GM12874 (cell line): ENCODE results near the gene ZGPAT.

Experiments used
- CTCF ChIP-seq: IDR thresholded peaks from 2 replicates; pipeline ENCODE4 v1.5.1; 2011; ENCODE audit warnings: low read depth, mild to moderate bottlenecking, control low read depth, low read length, moderate library complexity; ENCODE audit not compliant: insufficient read depth

ZGPAT gene

GRCh38 chr20:63673951-63674350 is 33.9 kb upstream of the ZGPAT start:
- no peak for TF ChIP-seq CTCF

GRCh38 chr20:63675681-63676368 is 32.0 kb upstream of the ZGPAT start:
- no peak for TF ChIP-seq CTCF

DNA sequence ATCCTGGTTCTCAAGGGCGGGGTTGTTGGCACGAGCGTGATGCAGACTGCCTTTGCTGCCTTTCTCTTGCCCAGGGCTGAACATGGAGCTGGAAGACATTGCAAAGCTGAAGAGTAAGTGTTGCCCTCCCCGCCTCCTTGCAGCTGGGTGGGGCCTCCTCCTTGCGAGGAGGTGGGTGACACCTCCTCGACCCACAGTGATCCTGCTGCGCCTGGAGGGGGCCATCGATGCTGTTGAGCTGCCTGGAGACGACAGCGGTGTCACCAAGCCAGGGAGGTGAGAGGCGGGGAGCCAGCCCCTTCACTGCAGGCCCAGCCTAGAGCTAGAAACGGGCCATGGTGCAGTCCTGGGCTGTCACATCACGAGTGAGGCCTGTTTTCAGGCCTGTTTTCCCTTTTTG is 29.8 kb upstream of the ZGPAT start:
- TF ChIP-seq CTCF: no peak

DNA sequence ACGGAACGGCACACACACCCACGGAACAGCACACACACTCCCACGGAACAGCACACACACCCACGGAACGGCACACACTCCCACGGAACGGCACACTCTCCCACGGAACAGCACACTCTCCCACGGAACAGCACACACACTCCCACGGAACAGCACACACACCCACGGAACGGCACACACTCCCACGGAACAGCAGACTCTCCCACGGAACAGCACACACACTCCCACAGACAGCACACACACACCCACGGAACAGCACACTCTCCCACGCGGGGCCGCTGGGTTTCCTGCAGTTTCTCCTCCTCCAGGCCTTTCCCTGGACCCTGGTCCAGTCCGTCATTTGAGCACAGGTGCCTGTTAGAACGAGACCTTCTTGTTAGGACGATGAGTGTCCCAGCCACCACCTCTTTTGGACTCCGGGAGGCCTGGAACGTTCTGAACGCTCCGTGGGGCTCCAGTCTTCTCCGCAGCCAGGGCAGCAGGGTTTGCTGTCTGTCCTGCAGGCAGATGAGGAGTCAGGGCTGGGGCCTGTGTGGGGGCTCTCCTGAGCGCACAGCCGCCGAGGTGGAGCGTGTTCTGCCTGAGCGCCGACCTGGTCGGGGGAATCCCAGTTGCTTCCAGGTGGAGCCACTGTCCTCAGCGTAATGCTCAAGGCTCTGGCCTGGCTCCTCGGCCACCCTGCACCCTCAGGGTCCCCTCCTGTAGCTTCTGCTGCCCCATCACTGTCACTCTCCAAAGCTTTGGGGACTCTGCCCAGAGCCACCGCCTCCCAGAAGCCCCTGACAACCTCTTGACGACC is 29.0 kb upstream of the ZGPAT start:
- TF ChIP-seq CTCF: no peak

- no peak for TF ChIP-seq CTCF
Measured at GRCh38 chr20:63679799-63680305, 28.0 kb upstream of the ZGPAT start.

DNA sequence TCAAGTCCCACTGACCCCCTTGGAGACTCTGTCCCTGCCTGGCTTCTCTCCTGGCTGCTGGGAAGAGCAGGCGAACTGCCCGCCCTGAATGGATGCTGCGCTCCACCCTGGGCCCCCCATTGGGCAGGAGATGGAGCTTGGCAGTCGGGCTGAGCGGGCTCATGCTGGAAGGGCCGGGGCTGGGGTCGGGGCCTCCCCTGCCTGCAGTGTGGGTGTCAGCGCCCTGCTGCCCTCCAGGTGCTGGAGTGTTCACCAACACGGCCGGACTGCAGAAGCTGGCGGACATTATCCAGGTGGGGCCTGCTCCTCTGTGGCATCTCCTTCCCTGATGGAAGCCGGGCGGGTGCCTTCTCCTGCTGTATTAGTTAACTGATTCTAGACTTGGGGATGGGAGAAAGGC is 27.4 kb upstream of the ZGPAT start:
- TF ChIP-seq CTCF: no peak

DNA sequence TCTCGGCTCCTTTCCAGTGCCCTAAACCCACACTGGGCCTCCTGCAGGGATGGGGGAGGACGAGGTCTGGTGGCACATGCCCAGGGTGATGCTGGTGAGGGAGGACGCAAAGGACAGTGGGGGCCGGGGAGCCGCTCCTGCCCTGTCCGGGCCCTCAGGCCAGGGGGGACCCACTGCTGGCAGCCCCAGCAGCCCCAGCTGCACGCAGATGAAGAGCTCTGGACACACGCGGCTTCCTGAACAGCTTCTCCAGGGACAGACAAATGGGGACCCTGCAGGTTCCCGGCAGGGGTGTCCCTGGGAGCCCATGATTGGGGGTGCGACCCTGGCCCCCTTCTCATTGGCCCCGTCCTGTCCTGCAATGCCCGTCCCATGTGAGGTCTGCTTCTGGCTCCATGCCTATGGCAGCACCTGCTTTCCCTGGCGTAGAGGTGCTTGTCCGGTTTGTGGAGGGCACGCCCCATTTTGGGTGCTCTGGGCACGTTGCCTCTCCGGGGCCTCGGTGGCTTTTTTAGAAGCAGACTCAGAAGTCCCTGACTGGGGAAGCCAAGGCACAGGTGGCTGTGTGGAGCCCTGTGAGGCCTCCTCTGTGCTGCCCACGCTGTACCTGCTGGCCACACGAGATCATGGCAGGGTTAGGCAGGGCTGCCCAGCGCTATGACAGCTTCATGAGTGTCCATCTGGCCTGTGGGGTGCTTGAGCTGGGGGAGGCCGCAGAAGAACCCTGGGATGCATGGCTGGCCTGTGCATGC is 26.8 kb upstream of the ZGPAT start:
- no peak for TF ChIP-seq CTCF
